Thyroid gland (tissue), 4 donors: Measurements from ENCODE around the gene LYPD6B. TPM values are rescaled to one million over a fixed set of nuclear protein-coding genes. Genes with fewer than 3 reads are reported as not detected.
A peak's percentile ranks its signal among the peaks of the same experiment; 100 is the strongest.

Experiments used
- DNase-seq, 2 donors: peaks; one replicate each; pipeline ENCODE4 v3.0.0-alpha.2; 2019
- H3K27ac ChIP-seq, 3 donors: fragments of 200-600 bp; sonication (generic); 1 replicate in 2 of 3; 2 replicates in 1 of 3; pipeline ENCODE4 v1.5.1; 2016 to 2019; ENCODE audit warnings: mild to moderate bottlenecking in 1 of 3, moderate library complexity in 1 of 3
- H3K27me3 ChIP-seq: fragments of 200-600 bp; sonication (generic); one replicate; pipeline ENCODE4 v1.5.1; 2019
- H3K36me3 ChIP-seq, 2 donors: fragments of 200-600 bp; sonication (generic); one replicate each; pipeline ENCODE4 v1.5.1; 2016 to 2019
- H3K4me1 ChIP-seq, 2 donors: fragments of 200-600 bp; sonication (generic); one replicate each; pipeline ENCODE4 v1.5.1; 2017 to 2019
- H3K4me3 ChIP-seq, 3 donors: fragments of 200-600 bp; sonication (generic); replicated peaks in 1 of 3; 1 replicate in 2 of 3; 2 replicates in 1 of 3; pipeline ENCODE4 v1.5.1; 2016; ENCODE audit warnings: mild to moderate bottlenecking in 1 of 3
- H3K9me3 ChIP-seq: fragments of 200-600 bp; sonication (generic); one replicate; pipeline ENCODE4 v1.5.1; 2017
- POLR2A ChIP-seq, 2 donors: fragments of 450-650 bp; IDR thresholded peaks; one replicate each; pipeline ENCODE4 v1.6.1; 2017; ENCODE audit warnings: antibody characterized with exemption in 2 of 2, mild to moderate bottlenecking in 2 of 2, moderate library complexity in 1 of 2
- WGBS, 2 donors: methylation state at CpG; one replicate each; pipeline ENCODE4 v1.1.5; 2017; 5-methylcytosine and 5-hydroxymethylcytosine counted together
- intact Hi-C: fragments of 100-400 bp; cut with DNase I; formaldehyde crosslinking; loops from one replicate; pipeline ENCODE4 v1.15.1; 2023
- total RNA-seq, 4 donors: library from RNA; depleted of rRNA; stranded (reverse); fragments of >200 nt; gene quantifications; one replicate each; pipeline ENCODE4 v1.2.3, GENCODE V29; 2016
- TF ChIP-seq, protein P1 (sequence below), 6 experiments: fragments of 200-600 bp in 3 of 6; fragments of 450-650 bp in 3 of 6; sonication (generic) in 3 of 6; IDR thresholded peaks; one replicate each; pipeline ENCODE4 v1.5.1; 2016 to 2019; ENCODE audit warnings: antibody characterized with exemption in 6 of 6, mild to moderate bottlenecking in 2 of 6, inconsistent platforms in 1 of 6, moderate library complexity in 1 of 6

Gene LYPD6B
- total RNA-seq, 4 donors from 2014 or later, result 0.40 TPM; not detected in 3

GRCh38 chr2:149076863-149077412, 38.4 kb downstream of the LYPD6B start:
- no peaks in the 10 kb centered on the region for H3K9me3 ChIP-seq
- no peak overlapping the region for H3K27ac ChIP-seq
- WGBS, 2 donors, result 20 to 38% methylated on average over 5 of the region's 5 CpGs
- no peaks in the 10 kb centered on the region for H3K36me3 ChIP-seq
- H3K4me1 ChIP-seq, result peaks cover 0 to 11% of the 10 kb centered on the region in 2 donors
- intact Hi-C loops, result no loop called here
- TF ChIP-seq, protein P1, sequence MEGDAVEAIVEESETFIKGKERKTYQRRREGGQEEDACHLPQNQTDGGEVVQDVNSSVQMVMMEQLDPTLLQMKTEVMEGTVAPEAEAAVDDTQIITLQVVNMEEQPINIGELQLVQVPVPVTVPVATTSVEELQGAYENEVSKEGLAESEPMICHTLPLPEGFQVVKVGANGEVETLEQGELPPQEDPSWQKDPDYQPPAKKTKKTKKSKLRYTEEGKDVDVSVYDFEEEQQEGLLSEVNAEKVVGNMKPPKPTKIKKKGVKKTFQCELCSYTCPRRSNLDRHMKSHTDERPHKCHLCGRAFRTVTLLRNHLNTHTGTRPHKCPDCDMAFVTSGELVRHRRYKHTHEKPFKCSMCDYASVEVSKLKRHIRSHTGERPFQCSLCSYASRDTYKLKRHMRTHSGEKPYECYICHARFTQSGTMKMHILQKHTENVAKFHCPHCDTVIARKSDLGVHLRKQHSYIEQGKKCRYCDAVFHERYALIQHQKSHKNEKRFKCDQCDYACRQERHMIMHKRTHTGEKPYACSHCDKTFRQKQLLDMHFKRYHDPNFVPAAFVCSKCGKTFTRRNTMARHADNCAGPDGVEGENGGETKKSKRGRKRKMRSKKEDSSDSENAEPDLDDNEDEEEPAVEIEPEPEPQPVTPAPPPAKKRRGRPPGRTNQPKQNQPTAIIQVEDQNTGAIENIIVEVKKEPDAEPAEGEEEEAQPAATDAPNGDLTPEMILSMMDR (IDR thresholded peaks at IDR 0.05), result no peak
- no peak for TF ChIP-seq POLR2A (IDR thresholded peaks at IDR 0.05)
- DNase-seq, result peak; percentile 6 to 30
- no peaks in the 10 kb centered on the region for H3K27me3 ChIP-seq
- H3K4me3 ChIP-seq, result no peak overlapping the region

- TF ChIP-seq POLR2A (IDR thresholded peaks at IDR 0.05), result no peak
- TF ChIP-seq, protein P1 (IDR thresholded peaks at IDR 0.05), result no peak
- no peaks in the 10 kb centered on the region for H3K27me3 ChIP-seq
- no peak overlapping the region for H3K4me3 ChIP-seq
- H3K9me3 ChIP-seq, result no peaks in the 10 kb centered on the region
- no peak for DNase-seq
- WGBS, 2 donors, result 65 to 70% methylated on average over 3 of the region's 3 CpGs
- H3K4me1 ChIP-seq, result peaks cover 0 to 11% of the 10 kb centered on the region in 2 donors
- no peak overlapping the region for H3K27ac ChIP-seq
- no peaks in the 10 kb centered on the region for H3K36me3 ChIP-seq
- intact Hi-C loops, result no loop called here
These were observed 39.4 kb downstream of the LYPD6B start for GRCh38 chr2:149077861-149078260.

GRCh38 chr2:149080099-149080498, 41.6 kb downstream of the LYPD6B start:
- TF ChIP-seq POLR2A (IDR thresholded peaks at IDR 0.05), result no peak
- TF ChIP-seq, protein P1 (IDR thresholded peaks at IDR 0.05), result no peak
- Histone ChIP-seq H3K9me3 (no peaks in the 10 kb centered on the region), H3K4me3 (no peak overlapping the region), H3K27ac (no peak overlapping the region), H3K27me3 (no peaks in the 10 kb centered on the region), H3K4me1 (peaks cover 2 to 11% of the 10 kb centered on the region in 2 donors), H3K36me3 (no peaks in the 10 kb centered on the region)
- 74 to 79% methylated on average over 3 of the region's 3 CpGs for WGBS, 2 donors
- intact Hi-C loops, result no loop called here
- DNase-seq, result no peak

DNA sequence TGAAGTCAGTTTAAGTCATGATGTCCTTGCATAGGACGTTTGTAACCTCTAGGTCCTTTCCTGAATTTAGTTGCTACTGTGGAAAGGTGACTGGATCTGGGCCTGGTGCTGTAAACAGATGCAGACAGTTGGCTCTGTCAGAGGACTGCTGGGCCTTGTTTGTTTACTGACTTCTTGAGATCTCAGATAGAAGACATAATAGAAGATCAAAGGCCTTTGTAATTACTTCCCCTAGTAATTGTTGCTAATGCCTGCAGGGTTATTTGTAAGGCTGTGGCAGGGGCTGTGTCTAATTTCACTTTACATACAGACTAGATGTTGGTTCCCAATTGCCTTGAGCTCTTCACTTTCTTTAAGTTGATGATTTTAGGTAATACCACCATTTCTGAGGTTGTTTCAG, 42.5 kb downstream of the LYPD6B start:
- peaks cover 4 to 11% of the 10 kb centered on the region in 2 donors for H3K4me1 ChIP-seq
- WGBS, 2 donors, result 77 to 81% methylated on average over 1 of the region's 1 CpG
- intact Hi-C loops, result no loop called here

DNA sequence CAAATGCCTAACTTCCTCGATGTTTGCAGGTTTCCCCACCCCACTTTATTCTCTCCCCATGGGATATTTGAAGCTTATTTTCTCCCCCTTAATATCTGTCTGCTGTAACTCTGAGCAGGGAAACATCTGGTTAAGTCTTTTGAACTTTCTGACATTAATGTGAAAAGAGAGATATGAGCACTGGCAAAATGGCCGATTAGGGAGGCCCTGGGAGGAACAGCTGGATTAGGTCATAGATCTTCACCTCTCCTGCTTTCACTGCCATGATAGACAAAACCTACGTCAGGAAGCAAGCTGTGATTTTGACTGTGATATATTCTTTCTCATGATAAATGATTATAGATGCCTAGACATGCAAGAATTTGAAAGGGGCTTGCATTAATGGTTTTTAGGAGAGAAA, 43.6 kb downstream of the LYPD6B start:
- Histone ChIP-seq H3K4me3 (no peak overlapping the region), H3K27ac (no peak overlapping the region), H3K36me3 (no peaks in the 10 kb centered on the region), H3K27me3 (no peaks in the 10 kb centered on the region), H3K9me3 (no peaks in the 10 kb centered on the region), H3K4me1 (peaks cover 4 to 5% of the 10 kb centered on the region in 2 donors)
- intact Hi-C loops, result no loop called here
- TF ChIP-seq, protein P1 (IDR thresholded peaks at IDR 0.05), result no peak
- no peak for TF ChIP-seq POLR2A (IDR thresholded peaks at IDR 0.05)
- 43 to 52% methylated on average over 3 of the region's 3 CpGs for WGBS, 2 donors
- DNase-seq, result no peak

More for the DNA sequence above, 42.5 kb downstream of the LYPD6B start:
- H3K27ac ChIP-seq, result no peak overlapping the region
- H3K27me3 ChIP-seq, result no peaks in the 10 kb centered on the region
- no peaks in the 10 kb centered on the region for H3K36me3 ChIP-seq
- H3K9me3 ChIP-seq, result no peaks in the 10 kb centered on the region
- TF ChIP-seq, protein P1 (IDR thresholded peaks at IDR 0.05), result no peak
- TF ChIP-seq POLR2A (IDR thresholded peaks at IDR 0.05), result no peak
- H3K4me3 ChIP-seq, result no peak overlapping the region
- DNase-seq, result no peak
